ENCODE results near the gene C1orf115.
"Not testable (repeated sequence)": the region's sequence is repeated elsewhere in the genome, so short reads cannot be mapped to it uniquely, and the experiment has no call there.

Gene C1orf115

DNA sequence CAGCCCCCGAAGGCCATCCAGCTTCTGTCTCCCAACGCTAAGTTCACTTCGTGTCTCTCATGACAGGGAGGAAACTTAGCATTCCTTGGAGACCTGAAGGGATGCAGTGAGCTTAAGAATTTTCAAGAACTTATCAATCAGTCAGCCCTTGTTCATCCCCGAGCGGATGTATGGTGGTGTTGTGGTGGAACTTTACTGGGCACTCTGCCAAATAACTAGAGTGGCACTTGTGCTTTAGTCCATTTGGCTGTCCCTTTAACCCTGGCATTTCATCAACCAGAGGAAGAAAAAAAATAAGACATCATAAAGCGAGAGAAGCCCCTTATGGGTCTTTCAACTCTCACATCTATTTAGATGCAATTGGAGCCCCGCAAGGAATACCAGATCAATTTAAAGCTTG is 31.1 kb downstream of the C1orf115 start:
- H3K9me3 Mint-ChIP-seq; H3K4me1 Mint-ChIP-seq (ENCODE audit: low read depth); H3K27ac Mint-ChIP-seq; H3K27me3 Mint-ChIP-seq; H3K4me3 Mint-ChIP-seq; intact Hi-C loops (cut with micrococcal nuclease); H3K36me3 Mint-ChIP-seq (ENCODE audit: low read depth): not testable (repeated sequence)

DNA sequence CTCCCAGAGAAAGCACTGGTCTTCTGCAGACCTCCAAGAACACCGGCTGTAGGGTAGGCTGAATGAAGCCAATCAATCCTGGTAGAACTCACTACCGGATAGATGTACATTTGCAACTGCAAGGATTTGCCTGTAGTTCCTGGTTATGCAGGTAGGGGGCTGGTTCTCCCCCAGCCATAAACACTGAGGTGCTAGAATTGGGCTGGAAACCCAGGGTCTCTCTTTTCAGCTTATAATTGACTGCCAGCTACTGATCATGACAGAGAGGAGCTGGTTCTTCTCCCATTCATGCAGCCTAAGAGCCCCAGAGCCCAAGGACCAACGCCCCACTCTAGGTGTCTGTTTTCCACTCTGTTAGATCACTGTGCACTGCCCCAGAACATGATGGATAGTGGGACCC is 36.5 kb downstream of the C1orf115 start:
- no peaks in the 10 kb centered on the region for H3K36me3 Mint-ChIP-seq (ENCODE audit: low read depth)
- no peaks in the 10 kb centered on the region for H3K9me3 Mint-ChIP-seq
- H3K4me1 Mint-ChIP-seq (ENCODE audit: low read depth): peaks cover 10% of the 10 kb centered on the region
- intact Hi-C loops (cut with micrococcal nuclease): no loop called here
- H3K27me3 Mint-ChIP-seq: no peaks in the 10 kb centered on the region
- no peak overlapping the region for H3K27ac Mint-ChIP-seq
- no peak overlapping the region for H3K4me3 Mint-ChIP-seq

DNA sequence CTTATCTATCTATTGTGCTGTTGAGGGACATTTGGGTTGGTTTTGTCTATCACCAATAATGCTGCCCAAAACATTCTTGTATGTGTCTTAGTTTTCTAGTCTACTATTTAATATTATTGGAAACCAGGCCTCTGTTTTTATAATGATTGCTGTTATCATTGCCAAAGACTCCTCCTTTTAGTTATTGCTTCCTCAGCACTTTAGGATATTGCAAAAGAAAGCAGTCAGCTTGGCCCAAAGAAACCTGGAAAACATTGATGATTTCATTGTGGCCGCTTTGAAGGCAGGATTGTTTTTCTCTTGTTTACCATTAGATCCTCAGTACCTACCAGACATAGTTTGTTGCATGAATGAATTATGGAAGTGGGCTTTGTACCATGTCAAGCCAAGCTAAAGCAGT is 37.4 kb downstream of the C1orf115 start:
- intact Hi-C loops (cut with micrococcal nuclease): no loop called here
- no peak overlapping the region for H3K4me3 Mint-ChIP-seq
- no peaks in the 10 kb centered on the region for H3K36me3 Mint-ChIP-seq (ENCODE audit: low read depth)
- H3K4me1 Mint-ChIP-seq (ENCODE audit: low read depth): peaks cover 17% of the 10 kb centered on the region
- H3K27ac Mint-ChIP-seq: no peak overlapping the region
- H3K9me3 Mint-ChIP-seq: no peaks in the 10 kb centered on the region
- H3K27me3 Mint-ChIP-seq: no peaks in the 10 kb centered on the region

DNA sequence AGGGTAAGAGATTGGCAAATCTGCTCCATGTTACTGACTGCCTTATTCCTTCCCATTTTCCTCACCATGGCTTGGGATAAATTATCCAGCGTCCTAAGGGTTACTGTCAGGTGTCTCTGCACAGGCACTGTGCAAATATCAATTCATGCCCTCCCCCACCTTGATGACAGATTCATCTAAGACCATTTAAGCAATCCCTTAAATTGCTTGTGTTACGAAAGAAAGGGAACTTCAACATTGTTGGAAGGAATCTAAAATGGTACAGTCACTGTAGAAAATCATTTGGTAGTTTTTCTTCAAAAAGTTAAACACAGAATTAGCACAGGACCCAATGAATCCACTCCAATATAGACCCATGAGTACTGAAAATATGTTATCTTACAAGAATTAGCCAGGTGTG is 40.3 kb downstream of the C1orf115 start:
- intact Hi-C loops (cut with micrococcal nuclease): loop anchor here (5.0 kb wide), 1 partner anchor 47 kb away; no protein-coding TSS in a partner anchor
- H3K4me3 Mint-ChIP-seq: no peak overlapping the region
- peaks cover 20% of the 10 kb centered on the region for H3K4me1 Mint-ChIP-seq (ENCODE audit: low read depth)
- no peaks in the 10 kb centered on the region for H3K36me3 Mint-ChIP-seq (ENCODE audit: low read depth)
- H3K27me3 Mint-ChIP-seq: peaks cover 2% of the 10 kb centered on the region
- no peaks in the 10 kb centered on the region for H3K9me3 Mint-ChIP-seq
- no peak overlapping the region for H3K27ac Mint-ChIP-seq

DNA sequence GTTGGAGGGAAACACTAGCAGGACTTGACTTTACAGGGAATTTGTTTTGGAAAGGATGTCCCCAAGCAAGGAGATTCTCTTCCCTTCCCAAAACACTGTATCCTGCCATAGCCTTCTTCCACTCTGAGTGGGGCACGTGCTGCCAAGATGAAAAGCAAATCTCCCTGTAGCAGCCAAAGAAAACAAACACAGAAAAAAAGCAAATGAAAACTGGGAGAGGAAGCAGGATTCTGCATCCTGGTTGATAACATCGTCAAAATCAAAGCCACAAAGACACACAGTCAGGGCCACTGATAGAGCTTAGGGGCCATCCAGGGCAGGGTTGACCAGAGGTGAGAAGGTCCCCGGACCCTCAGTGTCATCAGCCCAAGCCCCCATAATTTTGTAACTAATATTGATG is 42.0 kb downstream of the C1orf115 start:
- Mint-ChIP-seq H3K27me3 (peaks cover 6% of the 10 kb centered on the region), H3K36me3 (ENCODE audit: low read depth) (no peaks in the 10 kb centered on the region), H3K4me1 (ENCODE audit: low read depth) (peaks cover 20% of the 10 kb centered on the region), H3K27ac (no peak overlapping the region), H3K4me3 (no peak overlapping the region), H3K9me3 (no peaks in the 10 kb centered on the region)
- intact Hi-C loops (cut with micrococcal nuclease): loop anchor here (2.0 to 5.0 kb wide), 3 partner anchors 41 to 51 kb away; partner anchors contain the start of gene C1orf115

DNA sequence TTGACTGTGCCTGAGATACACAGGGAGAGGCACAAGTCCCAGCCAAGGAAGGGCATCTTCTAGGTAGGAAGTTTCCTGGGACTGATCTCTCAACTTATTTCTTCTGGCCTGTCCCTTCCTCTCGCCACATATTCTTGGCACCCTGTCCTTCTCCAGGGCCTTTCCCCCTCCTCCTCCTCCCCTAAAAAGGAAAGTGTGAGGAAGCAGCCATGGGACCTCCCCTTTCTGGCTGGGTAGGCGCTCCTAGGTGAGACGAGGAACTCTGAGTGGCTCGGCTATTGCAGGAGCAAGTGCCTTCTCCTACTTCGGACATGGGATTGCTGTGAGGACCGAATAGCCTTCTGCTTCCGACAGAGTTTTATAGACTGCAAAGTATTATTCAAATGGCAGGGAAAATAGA is 42.5 kb downstream of the C1orf115 start:
- H3K27ac Mint-ChIP-seq: peak overlapping the region; percentile 29
- no peak overlapping the region for H3K4me3 Mint-ChIP-seq
- H3K9me3 Mint-ChIP-seq: no peaks in the 10 kb centered on the region
- H3K27me3 Mint-ChIP-seq: peaks cover 7% of the 10 kb centered on the region
- no peaks in the 10 kb centered on the region for H3K36me3 Mint-ChIP-seq (ENCODE audit: low read depth)
- intact Hi-C loops (cut with micrococcal nuclease): loop anchor here (2.0 to 5.0 kb wide), 3 partner anchors 42 to 52 kb away; partner anchors contain the start of gene C1orf115
- H3K4me1 Mint-ChIP-seq (ENCODE audit: low read depth): peaks cover 20% of the 10 kb centered on the region

DNA sequence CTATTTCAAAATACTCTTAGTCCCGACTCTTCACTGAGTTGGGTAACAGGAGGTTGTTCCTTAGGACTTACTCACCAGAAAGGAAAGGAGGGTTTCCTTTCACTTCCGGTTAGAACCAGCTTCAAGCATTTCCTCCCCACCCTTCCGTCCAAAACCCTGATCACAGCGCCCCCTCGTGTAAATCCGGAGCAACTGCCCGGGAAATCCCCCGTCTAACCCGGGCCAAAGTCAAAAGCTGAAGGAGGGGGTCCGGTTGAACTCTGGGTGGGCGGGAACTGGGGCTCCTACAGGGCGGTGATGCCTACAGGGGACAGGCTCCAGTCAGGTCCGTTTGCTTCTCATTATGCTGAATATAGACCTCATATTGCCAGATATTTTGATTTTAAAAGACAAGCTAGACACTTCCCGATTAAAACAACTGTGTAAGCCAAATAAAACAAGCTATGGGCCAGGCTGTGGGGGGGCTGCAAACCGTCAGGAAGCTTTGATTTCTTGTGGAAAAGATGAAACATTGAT is 43.0 kb downstream of the C1orf115 start:
- peak overlapping the region; percentile 29 for H3K27ac Mint-ChIP-seq
- H3K36me3 Mint-ChIP-seq (ENCODE audit: low read depth): no peaks in the 10 kb centered on the region
- no peak overlapping the region for H3K4me3 Mint-ChIP-seq

DNA sequence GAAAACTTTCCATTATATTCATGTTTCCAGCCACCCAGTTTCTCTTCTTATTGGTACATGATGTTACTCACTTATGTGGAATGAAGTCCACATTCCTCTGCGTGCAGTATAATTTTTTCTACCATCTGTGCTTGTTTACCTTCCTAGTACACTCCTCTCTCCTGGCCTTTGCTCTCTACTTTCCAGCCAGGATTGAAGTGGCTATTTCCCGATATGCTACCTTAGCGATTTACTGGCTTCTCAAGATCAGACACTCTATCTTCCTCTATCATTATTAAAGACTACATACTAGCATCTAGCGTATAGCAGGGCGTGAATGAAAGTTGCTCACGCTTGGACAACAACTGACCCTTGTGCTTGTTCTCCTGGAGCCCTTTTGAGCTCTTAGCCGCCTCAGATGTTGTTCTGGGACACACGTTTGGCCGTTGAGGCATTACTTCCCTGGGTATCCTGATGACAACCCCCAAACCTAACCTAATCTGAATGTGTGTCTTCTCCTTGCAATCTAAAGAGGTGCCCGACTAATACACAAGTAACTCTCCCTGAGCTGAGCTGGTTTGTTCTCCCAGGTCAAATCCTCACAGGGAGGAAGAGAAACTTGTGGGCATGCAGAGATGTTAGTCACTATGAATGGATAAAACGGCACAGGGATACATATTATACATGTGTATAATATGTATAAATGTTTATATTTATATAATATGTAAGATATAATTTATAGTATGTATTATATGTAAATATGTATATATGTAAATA is 44.6 kb downstream of the C1orf115 start:
- Mint-ChIP-seq H3K27me3 (peaks cover 9% of the 10 kb centered on the region), H3K27ac (no peak overlapping the region), H3K4me3 (no peak overlapping the region), H3K9me3 (no peaks in the 10 kb centered on the region), H3K36me3 (ENCODE audit: low read depth) (no peaks in the 10 kb centered on the region), H3K4me1 (ENCODE audit: low read depth) (peaks cover 20% of the 10 kb centered on the region)
- intact Hi-C loops (cut with micrococcal nuclease): loop anchor here (5.0 kb wide), 1 partner anchor 43 kb away; no protein-coding TSS in a partner anchor

More for the DNA sequence above, 43.0 kb downstream of the C1orf115 start:
- H3K4me1 Mint-ChIP-seq (ENCODE audit: low read depth): peaks cover 20% of the 10 kb centered on the region
- intact Hi-C loops (cut with micrococcal nuclease): loop anchor here (2.0 to 5.0 kb wide), 3 partner anchors 42 to 52 kb away; partner anchors contain the start of gene C1orf115
- H3K9me3 Mint-ChIP-seq: no peaks in the 10 kb centered on the region
- H3K27me3 Mint-ChIP-seq: peaks cover 7% of the 10 kb centered on the region

DNA sequence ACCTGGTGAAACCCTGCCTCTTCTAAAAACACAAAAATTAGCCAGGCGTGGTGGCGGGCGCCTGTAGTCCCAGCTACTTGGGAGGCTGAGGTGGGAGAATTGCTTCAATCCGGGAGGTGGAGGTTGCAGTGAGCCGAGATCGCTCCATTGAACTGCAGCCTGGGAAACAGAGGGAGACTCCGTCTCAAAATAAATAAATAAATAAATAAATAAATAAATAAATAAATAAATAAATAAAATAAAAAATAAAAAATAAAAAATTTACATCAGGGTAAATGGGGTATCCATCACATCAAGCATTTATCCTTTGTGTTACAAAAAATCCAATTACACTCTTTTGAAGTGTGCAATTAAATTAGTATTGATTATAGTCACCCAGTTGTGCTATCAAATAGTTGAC is 46.1 kb downstream of the C1orf115 start:
- peaks cover 21% of the 10 kb centered on the region for H3K27me3 Mint-ChIP-seq
- H3K4me3 Mint-ChIP-seq; H3K36me3 Mint-ChIP-seq (ENCODE audit: low read depth); H3K9me3 Mint-ChIP-seq; H3K27ac Mint-ChIP-seq; intact Hi-C loops (cut with micrococcal nuclease): not testable (repeated sequence)
- peaks cover 11% of the 10 kb centered on the region for H3K4me1 Mint-ChIP-seq (ENCODE audit: low read depth)

DNA sequence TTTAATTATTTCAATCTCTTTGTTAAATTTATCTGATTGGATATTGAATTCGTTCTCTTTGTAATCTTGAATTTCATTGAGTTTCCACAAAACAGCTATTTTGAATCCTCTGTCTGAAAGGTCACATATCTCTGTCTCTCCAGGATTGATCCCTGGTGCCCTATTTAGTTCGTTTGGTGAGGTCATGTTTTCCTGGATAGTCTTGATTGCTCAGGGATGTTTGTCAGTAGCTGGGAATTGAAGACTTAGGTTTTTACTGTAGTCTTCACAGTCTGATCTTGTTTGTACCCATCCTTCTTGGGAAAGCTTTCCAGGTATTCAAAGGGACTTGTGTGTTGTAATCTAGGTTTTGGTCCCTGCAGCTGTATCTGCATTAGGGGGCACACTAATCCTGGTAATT is 51.2 kb downstream of the C1orf115 start:
- H3K27me3 Mint-ChIP-seq: peaks cover 29% of the 10 kb centered on the region
- no peaks in the 10 kb centered on the region for H3K9me3 Mint-ChIP-seq
- H3K4me1 Mint-ChIP-seq (ENCODE audit: low read depth): no peaks in the 10 kb centered on the region
- no peaks in the 10 kb centered on the region for H3K36me3 Mint-ChIP-seq (ENCODE audit: low read depth)
- intact Hi-C loops (cut with micrococcal nuclease): no loop called here
- no peak overlapping the region for H3K27ac Mint-ChIP-seq
- H3K4me3 Mint-ChIP-seq: no peak overlapping the region

DNA sequence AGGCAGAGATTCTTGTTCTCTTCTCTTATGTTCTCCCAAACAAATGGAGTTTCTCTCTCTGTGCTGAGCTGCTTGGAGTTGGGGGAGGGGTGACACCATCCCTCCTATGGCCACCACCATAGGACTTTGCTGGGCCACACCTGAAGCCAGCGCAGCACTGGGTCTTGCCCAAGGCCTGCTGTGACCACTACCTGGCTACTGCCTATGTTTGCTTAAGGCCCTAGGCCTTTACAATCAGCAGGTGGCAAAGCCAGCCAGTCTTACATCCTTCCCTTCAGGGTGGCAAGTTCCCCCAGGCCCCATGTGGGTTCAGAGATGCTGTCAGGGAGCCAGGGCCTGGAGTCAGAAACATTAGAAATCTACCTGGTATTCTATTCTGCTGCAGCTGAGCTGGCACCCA is 51.7 kb downstream of the C1orf115 start:
- peaks cover 31% of the 10 kb centered on the region for H3K27me3 Mint-ChIP-seq
- H3K27ac Mint-ChIP-seq: no peak overlapping the region
- no peak overlapping the region for H3K4me3 Mint-ChIP-seq
- H3K9me3 Mint-ChIP-seq: no peaks in the 10 kb centered on the region
- no peaks in the 10 kb centered on the region for H3K36me3 Mint-ChIP-seq (ENCODE audit: low read depth)
- intact Hi-C loops (cut with micrococcal nuclease): no loop called here
- no peaks in the 10 kb centered on the region for H3K4me1 Mint-ChIP-seq (ENCODE audit: low read depth)

DNA sequence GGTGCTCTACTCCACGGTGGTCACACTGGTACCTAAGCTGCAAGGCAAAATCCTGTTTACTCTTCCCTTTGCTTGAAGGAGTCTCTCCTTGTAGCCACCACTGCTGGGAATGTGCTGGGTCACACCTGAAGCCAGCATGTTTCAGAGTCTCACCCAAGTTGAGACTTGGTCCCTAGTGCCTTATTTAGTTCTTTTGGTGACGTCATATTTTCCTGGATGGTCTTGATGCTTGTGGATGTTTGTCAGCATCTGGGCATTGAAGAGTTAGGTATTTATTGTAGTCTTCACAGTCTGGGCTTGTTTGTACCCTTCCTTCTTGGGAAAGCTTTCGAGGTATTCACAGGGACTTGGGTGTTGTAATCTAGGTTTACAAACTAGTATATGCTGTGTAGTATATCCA is 52.4 kb downstream of the C1orf115 start:
- peaks cover 34% of the 10 kb centered on the region for H3K27me3 Mint-ChIP-seq
- intact Hi-C loops (cut with micrococcal nuclease): no loop called here
- H3K9me3 Mint-ChIP-seq: no peaks in the 10 kb centered on the region

DNA sequence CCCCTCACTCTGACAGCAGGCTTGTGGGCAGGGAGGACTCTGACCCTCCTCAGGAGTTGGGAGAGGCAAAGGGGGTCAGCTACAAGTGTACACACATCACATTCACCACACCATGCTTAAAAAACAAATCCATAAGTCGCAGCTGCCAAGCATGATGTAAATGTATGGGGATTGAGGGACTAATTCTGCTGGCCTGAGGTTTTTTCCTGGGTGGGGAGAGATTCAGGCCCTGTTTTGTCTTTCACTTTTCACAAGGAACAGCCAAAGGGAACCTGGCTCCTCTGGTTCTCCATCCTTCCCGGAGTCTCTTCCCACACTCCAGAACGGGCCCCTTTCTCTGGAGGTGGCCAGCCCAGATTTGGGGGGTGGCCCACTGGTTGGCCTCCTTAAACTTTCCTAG is 56.7 kb downstream of the C1orf115 start:
- peaks cover 41% of the 10 kb centered on the region for H3K27me3 Mint-ChIP-seq

More for the DNA sequence above, 52.4 kb downstream of the C1orf115 start:
- H3K27ac Mint-ChIP-seq: no peak overlapping the region
- no peaks in the 10 kb centered on the region for H3K36me3 Mint-ChIP-seq (ENCODE audit: low read depth)
- no peak overlapping the region for H3K4me3 Mint-ChIP-seq
- no peaks in the 10 kb centered on the region for H3K4me1 Mint-ChIP-seq (ENCODE audit: low read depth)

DNA sequence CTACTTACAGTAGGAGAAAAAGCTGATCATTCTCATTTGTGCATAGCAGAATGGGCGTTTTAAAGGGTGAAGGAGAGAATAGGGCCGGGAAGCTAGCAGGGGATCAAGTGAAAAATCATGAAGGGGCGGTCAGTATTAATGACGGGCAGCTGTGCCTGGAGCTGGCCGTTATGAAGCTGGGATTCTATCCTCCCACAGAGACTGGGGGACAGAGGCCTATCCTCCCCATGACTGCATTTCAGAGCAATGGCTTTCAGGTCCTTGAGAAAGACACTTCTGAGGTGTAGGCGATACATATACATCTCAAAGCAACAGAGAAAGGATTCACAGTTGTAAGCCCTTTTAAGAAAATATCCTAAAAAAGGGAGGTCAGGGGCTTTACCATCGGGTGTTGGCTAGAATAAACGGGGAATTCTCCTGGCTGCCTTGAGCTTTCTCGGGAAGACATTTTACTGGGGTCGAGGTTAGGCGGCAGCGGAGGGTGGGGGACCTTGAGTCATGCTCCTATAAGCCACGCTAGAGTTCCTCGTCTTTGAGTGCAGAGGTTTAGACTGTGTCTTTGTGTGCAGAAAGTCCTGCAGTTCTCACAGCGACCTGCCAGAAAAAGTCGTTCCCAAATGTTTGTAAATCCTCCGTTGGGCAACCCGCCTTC is 57.4 kb downstream of the C1orf115 start:
- no peaks in the 10 kb centered on the region for H3K36me3 Mint-ChIP-seq (ENCODE audit: low read depth)
- H3K9me3 Mint-ChIP-seq: no peaks in the 10 kb centered on the region
- H3K27me3 Mint-ChIP-seq: peaks cover 43% of the 10 kb centered on the region
- peaks cover 12% of the 10 kb centered on the region for H3K4me1 Mint-ChIP-seq (ENCODE audit: low read depth)
- H3K27ac Mint-ChIP-seq: peak overlapping the region; percentile 20
- H3K4me3 Mint-ChIP-seq: peak overlapping the region; percentile 83
- intact Hi-C loops (cut with micrococcal nuclease): no loop called here

More for the DNA sequence above, 56.7 kb downstream of the C1orf115 start:
- Mint-ChIP-seq H3K27ac (no peak overlapping the region), H3K4me1 (ENCODE audit: low read depth) (peaks cover 12% of the 10 kb centered on the region), H3K36me3 (ENCODE audit: low read depth) (no peaks in the 10 kb centered on the region), H3K9me3 (no peaks in the 10 kb centered on the region), H3K4me3 (no peak overlapping the region)
- intact Hi-C loops (cut with micrococcal nuclease): no loop called here
